HEK293 (cell line): ENCODE measurements around the gene FMO2.

Source experiments
- CTCF ChIA-PET: fragments of 350-600 bp; formaldehyde crosslinking; extraction: SDS; loops from one replicate; lab custom pipeline; 2021; ENCODE audit warnings: antibody characterized with exemption; lab: Yijun Ruan, JAX
- POLR2A ChIA-PET: fragments of 300-600 bp; formaldehyde crosslinking; extraction: SDS; loops from one replicate; lab custom pipeline; 2020; ENCODE audit warnings: antibody characterized with exemption, inconsistent platforms; lab: Yijun Ruan, JAX
- H3K27ac ChIP-seq: fragments of 200-500 bp; sonication (Bioruptor generic); 2 replicates; pipeline ENCODE4 v1.5.1; 2014; ENCODE audit warnings: low read depth, low read length, control low read depth, inconsistent platforms; ENCODE audit errors: extremely low read depth
- H3K36me3 ChIP-seq, 2 experiments: fragments of 200-500 bp in 1 of 2; sonication (Bioruptor generic) in 1 of 2; 1 replicate in 1 of 2; 2 replicates in 1 of 2; pipeline ENCODE4 v1.5.1; 2014 to 2017; ENCODE audit warnings: inconsistent platforms in 2 of 2, low read length in 2 of 2; ENCODE audit not compliant: control insufficient read depth in 2 of 2, insufficient read depth in 1 of 2
- H3K4me1 ChIP-seq: fragments of 200-500 bp; sonication (Bioruptor generic); 2 replicates; pipeline ENCODE4 v1.5.1; 2014; ENCODE audit warnings: mild to moderate bottlenecking, low read length, inconsistent platforms; ENCODE audit not compliant: control insufficient read depth, insufficient read depth
- H3K4me3 ChIP-seq: 2 replicates; pipeline ENCODE4 v1.5.1; 2011; ENCODE audit warnings: low read depth, mild to moderate bottlenecking, control low read depth, low read length, moderate library complexity
- H3K9me3 ChIP-seq: fragments of 200-500 bp; sonication (Bioruptor generic); 2 replicates; pipeline ENCODE4 v1.5.1; 2014; ENCODE audit warnings: low read depth, low read length, inconsistent platforms; ENCODE audit not compliant: control insufficient read depth, insufficient read depth
- HOXA7 ChIP-seq: sonication (generic); formaldehyde crosslinking; IDR thresholded peaks from 2 replicates; pipeline ENCODE4 v1.8.1; 2022; ENCODE audit warnings: missing genetic modification reagents, borderline replicate concordance
- IKZF3 ChIP-seq: fragments of 450-650 bp; IDR thresholded peaks from 2 replicates; pipeline ENCODE4 v1.5.0; 2018; ENCODE audit warnings: missing biosample characterization, mild to moderate bottlenecking, missing genetic modification characterization, moderate library complexity
- KLF10 ChIP-seq: fragments of 450-650 bp; IDR thresholded peaks from 2 replicates; pipeline ENCODE4 v1.5.1; 2018; ENCODE audit warnings: missing biosample characterization, mild to moderate bottlenecking, missing genetic modification characterization
- KLF7 ChIP-seq: fragments of 450-650 bp; formaldehyde crosslinking; IDR thresholded peaks from 2 replicates; pipeline ENCODE4 v1.5.1; 2016; ENCODE audit warnings: missing biosample characterization, missing genetic modification characterization, borderline replicate concordance
- PBX3 ChIP-seq: sonication (generic); formaldehyde crosslinking; IDR thresholded peaks from 2 replicates; pipeline ENCODE4 v1.8.1; 2022; ENCODE audit warnings: mild to moderate bottlenecking, moderate library complexity, missing genetic modification reagents
- REST ChIP-seq: fragments of 450-650 bp; formaldehyde crosslinking; IDR thresholded peaks from 2 replicates; pipeline ENCODE4 v1.5.1; 2016; ENCODE audit warnings: missing biosample characterization, missing genetic modification characterization
- SCRT2 ChIP-seq: fragments of 450-650 bp; formaldehyde crosslinking; IDR thresholded peaks from 2 replicates; pipeline ENCODE4 v1.5.1; 2016; ENCODE audit warnings: missing biosample characterization, missing genetic modification characterization
- SETDB1 ChIP-seq: IDR thresholded peaks from one replicate; pipeline ENCODE4 v1.6.1; 2017; ENCODE audit warnings: mild to moderate bottlenecking, low read length, moderate library complexity, mixed read lengths; ENCODE audit not compliant: insufficient read length
- SP7 ChIP-seq: fragments of 450-650 bp; formaldehyde crosslinking; IDR thresholded peaks from 2 replicates; pipeline ENCODE4 v1.5.1; 2016; ENCODE audit warnings: missing biosample characterization, missing genetic modification characterization
- TSHZ1 ChIP-seq: fragments of 450-650 bp; formaldehyde crosslinking; IDR thresholded peaks from 2 replicates; pipeline ENCODE4 v1.5.1; 2016; ENCODE audit warnings: missing biosample characterization, missing genetic modification characterization, borderline replicate concordance
- WT1 ChIP-seq: fragments of 450-650 bp; formaldehyde crosslinking; IDR thresholded peaks from 2 replicates; pipeline ENCODE4 v1.5.1; 2016; ENCODE audit warnings: missing biosample characterization, missing genetic modification characterization
- ZBTB20 ChIP-seq: fragments of 450-650 bp; formaldehyde crosslinking; IDR thresholded peaks from 2 replicates; pipeline ENCODE4 v1.5.1; 2016; ENCODE audit warnings: missing biosample characterization, missing genetic modification characterization
- ZBTB48 ChIP-seq: fragments of 450-650 bp; formaldehyde crosslinking; IDR thresholded peaks from 2 replicates; pipeline ENCODE4 v1.5.1; 2016; ENCODE audit warnings: missing biosample characterization, missing genetic modification characterization
- ZNF280D ChIP-seq: fragments of 450-650 bp; formaldehyde crosslinking; IDR thresholded peaks from 2 replicates; pipeline ENCODE4 v1.5.1; 2016; ENCODE audit warnings: missing biosample characterization, missing genetic modification characterization
- ZNF302 ChIP-seq: fragments of 450-650 bp; formaldehyde crosslinking; IDR thresholded peaks from 2 replicates; pipeline ENCODE4 v1.5.1; 2016; ENCODE audit warnings: missing biosample characterization, missing genetic modification characterization, low read depth
- ZNF335 ChIP-seq: fragments of 450-650 bp; formaldehyde crosslinking; conservative IDR thresholded peaks from 2 replicates; pipeline ENCODE4 v1.5.1; 2016; ENCODE audit warnings: missing biosample characterization, missing genetic modification characterization
- ZNF398 ChIP-seq: fragments of 450-650 bp; formaldehyde crosslinking; IDR thresholded peaks from 2 replicates; pipeline ENCODE4 v1.5.1; 2017; ENCODE audit warnings: missing biosample characterization, missing genetic modification characterization
- ZNF488 ChIP-seq: fragments of 450-650 bp; formaldehyde crosslinking; IDR thresholded peaks from 2 replicates; pipeline ENCODE4 v1.5.1; 2016; ENCODE audit warnings: missing biosample characterization, missing genetic modification characterization
- ZNF544 ChIP-seq: fragments of 450-650 bp; formaldehyde crosslinking; IDR thresholded peaks from 2 replicates; pipeline ENCODE4 v1.5.0; 2017; ENCODE audit warnings: missing biosample characterization, missing genetic modification characterization
- ZNF555 ChIP-seq: fragments of 450-650 bp; formaldehyde crosslinking; conservative IDR thresholded peaks from 2 replicates; pipeline ENCODE4 v1.5.1; 2017; ENCODE audit warnings: missing biosample characterization, mild to moderate bottlenecking, missing genetic modification characterization, inconsistent platforms
- ZXDB ChIP-seq: fragments of 450-650 bp; formaldehyde crosslinking; IDR thresholded peaks from 2 replicates; pipeline ENCODE4 v1.5.1; 2016; ENCODE audit warnings: missing biosample characterization, missing genetic modification characterization

The FMO2 gene

GRCh38 chr1:171150156-171150555 is 34.9 kb upstream of the FMO2 start:
- no peak overlapping the region for H3K4me3 ChIP-seq
- no peaks in the 10 kb centered on the region for H3K36me3 ChIP-seq
- POLR2A ChIA-PET, result no interaction called here
- CTCF ChIA-PET, result no interaction called here
- H3K9me3 ChIP-seq, result no peaks in the 10 kb centered on the region
- H3K4me1 ChIP-seq, result peaks cover 17% of the 10 kb centered on the region
- no peak overlapping the region for H3K27ac ChIP-seq
- no peak for TF ChIP-seq ZNF398
- TF ChIP-seq WT1 (tag by site-specific recombination), result no peak
- no peak for TF ChIP-seq ZNF488 (tag by site-specific recombination)
- TF ChIP-seq ZBTB48 (tag by site-specific recombination), result no peak
- no peak for TF ChIP-seq KLF7 (tag by site-specific recombination)
- TF ChIP-seq ZNF280D (tag by site-specific recombination), result no peak
- no peak for TF ChIP-seq SP7 (tag by site-specific recombination)
- no peak for TF ChIP-seq HOXA7 (CRISPR knock-in tag)
- no peak for TF ChIP-seq SETDB1
- no peak for TF ChIP-seq ZNF544 (tag by site-specific recombination)
- no peak for TF ChIP-seq SCRT2 (tag by site-specific recombination)
- no peak for TF ChIP-seq IKZF3 (tag by site-specific recombination)
- TF ChIP-seq PBX3, result no peak
- no peak for TF ChIP-seq ZNF302 (tag by site-specific recombination)
- TF ChIP-seq ZNF555 (tag by site-specific recombination), result no peak
- no peak for TF ChIP-seq ZXDB (tag by site-specific recombination)
- TF ChIP-seq KLF10, result no peak

GRCh38 chr1:171152549-171152948 is 32.6 kb upstream of the FMO2 start:
- ChIA-PET POLR2A (no interaction called here), CTCF (interaction anchor here (0.6 kb wide), 1 partner anchor 185 kb away, joined by 3 read pairs; no protein-coding TSS in a partner anchor)
- H3K9me3 ChIP-seq, result no peaks in the 10 kb centered on the region
- no peak overlapping the region for H3K4me3 ChIP-seq
- peaks cover 17% of the 10 kb centered on the region for H3K4me1 ChIP-seq
- H3K27ac ChIP-seq, result no peak overlapping the region
- H3K36me3 ChIP-seq, result no peaks in the 10 kb centered on the region
- TF ChIP-seq ZBTB20, result no peak
- TF ChIP-seq ZNF335 (tag by site-specific recombination), result 0 out of 2 replicates have a peak, but pooled peaks have one; percentile 19
- no peak for TF ChIP-seq REST
- TF ChIP-seq TSHZ1 (tag by site-specific recombination), result no peak
